Measurements from ENCODE around the gene KLHL5.

Gene KLHL5

DNA sequence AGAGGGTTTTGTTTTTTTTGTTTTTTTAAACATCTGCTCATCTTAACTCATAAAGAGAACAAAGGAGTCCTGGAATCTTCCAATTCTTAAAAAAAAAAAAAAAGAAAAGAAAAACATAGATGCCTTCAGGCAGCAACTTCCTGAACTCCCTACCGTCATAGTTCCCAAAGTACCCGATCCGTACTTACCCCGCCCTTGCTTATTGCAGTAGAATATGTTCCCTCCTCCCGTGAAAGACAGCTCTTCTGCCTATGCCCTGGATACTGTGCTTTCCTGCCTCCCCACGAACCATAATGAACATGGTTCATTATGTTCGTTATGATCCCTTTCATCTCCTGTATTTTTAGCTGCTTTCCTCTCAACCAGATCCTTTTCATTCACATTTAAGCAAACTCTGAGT lies 40.3 kb downstream of the KLHL5 start:
- 84 to 90% methylated on average over 6 to 7 of the region's 7 CpGs for WGBS, 2 experiments (ENCODE audit: insufficient coverage in 2 of 2)
- H3K36me3 ChIP-seq (ENCODE audit: control insufficient read depth, insufficient read depth, low read length), result peaks cover 59% of the 10 kb centered on the region

DNA sequence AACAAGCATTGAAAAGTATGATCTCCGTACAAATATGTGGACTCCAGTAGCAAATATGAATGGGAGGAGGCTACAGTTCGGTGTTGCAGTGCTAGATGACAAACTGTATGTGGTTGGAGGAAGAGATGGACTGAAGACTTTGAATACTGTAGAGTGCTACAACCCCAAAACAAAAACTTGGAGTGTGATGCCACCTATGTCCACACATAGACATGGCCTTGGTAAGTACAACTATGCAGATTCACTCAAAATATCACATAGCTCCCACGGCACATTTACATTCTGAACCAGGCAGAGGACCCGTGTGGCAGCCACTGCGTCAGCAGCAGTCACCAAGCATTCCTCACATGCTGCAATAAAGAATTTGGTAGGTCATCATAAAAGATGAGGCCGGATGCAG lies 41.3 kb downstream of the KLHL5 start:
- Histone ChIP-seq H3K9me3 (ENCODE audit: control insufficient read depth, low read length) (no peaks in the 10 kb centered on the region), H3K4me3 (ENCODE audit: extremely low read depth, insufficient read depth, low read length, poor library complexity, severe bottlenecking) (no peak overlapping the region), H3K4me1 (ENCODE audit: control insufficient read depth, insufficient read depth, low read length, poor library complexity, severe bottlenecking) (no peaks in the 10 kb centered on the region), H3K36me3 (ENCODE audit: control insufficient read depth, insufficient read depth, low read length) (peaks cover 57% of the 10 kb centered on the region), H3K27ac (ENCODE audit: low read depth, low read length, severe bottlenecking) (no peak overlapping the region)
- WGBS, 2 experiments (ENCODE audit: insufficient coverage in 2 of 2), result 87 to 93% methylated on average over 5 to 6 of the region's 6 CpGs

More for the DNA sequence above, 40.3 kb downstream of the KLHL5 start:
- Histone ChIP-seq H3K9me3 (ENCODE audit: control insufficient read depth, low read length) (no peaks in the 10 kb centered on the region), H3K4me1 (ENCODE audit: control insufficient read depth, insufficient read depth, low read length, poor library complexity, severe bottlenecking) (no peaks in the 10 kb centered on the region), H3K4me3 (ENCODE audit: extremely low read depth, insufficient read depth, low read length, poor library complexity, severe bottlenecking) (no peak overlapping the region), H3K27ac (ENCODE audit: low read depth, low read length, severe bottlenecking) (no peak overlapping the region)

DNA sequence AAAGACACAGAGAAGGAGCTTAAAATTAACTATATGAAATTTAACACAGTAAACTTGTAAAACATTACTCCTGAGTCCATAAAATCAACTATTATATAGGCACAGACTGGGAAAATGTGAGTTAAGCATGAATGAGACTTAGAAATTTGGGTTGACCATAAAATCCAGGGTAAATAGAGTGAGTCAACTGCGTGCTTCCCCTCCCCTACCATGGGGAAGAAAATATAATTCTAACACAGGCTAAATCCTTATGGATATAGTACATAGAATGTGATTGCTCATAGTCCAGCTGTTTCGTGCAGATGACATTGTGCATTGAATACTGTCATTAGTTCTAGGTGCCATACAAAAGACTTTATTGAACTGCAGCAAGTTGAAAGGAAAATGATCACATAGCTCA lies 42.2 kb downstream of the KLHL5 start:
- H3K9me3 ChIP-seq (ENCODE audit: control insufficient read depth, low read length), result no peaks in the 10 kb centered on the region
- H3K36me3 ChIP-seq (ENCODE audit: control insufficient read depth, insufficient read depth, low read length), result peaks cover 58% of the 10 kb centered on the region
- WGBS, 2 experiments (ENCODE audit: insufficient coverage in 2 of 2), result no CpG with 5 or more reads among the region's 2 CpGs
- no peaks in the 10 kb centered on the region for H3K4me1 ChIP-seq (ENCODE audit: control insufficient read depth, insufficient read depth, low read length, poor library complexity, severe bottlenecking)
- H3K27ac ChIP-seq (ENCODE audit: low read depth, low read length, severe bottlenecking), result no peak overlapping the region
- H3K4me3 ChIP-seq (ENCODE audit: extremely low read depth, insufficient read depth, low read length, poor library complexity, severe bottlenecking), result no peak overlapping the region

DNA sequence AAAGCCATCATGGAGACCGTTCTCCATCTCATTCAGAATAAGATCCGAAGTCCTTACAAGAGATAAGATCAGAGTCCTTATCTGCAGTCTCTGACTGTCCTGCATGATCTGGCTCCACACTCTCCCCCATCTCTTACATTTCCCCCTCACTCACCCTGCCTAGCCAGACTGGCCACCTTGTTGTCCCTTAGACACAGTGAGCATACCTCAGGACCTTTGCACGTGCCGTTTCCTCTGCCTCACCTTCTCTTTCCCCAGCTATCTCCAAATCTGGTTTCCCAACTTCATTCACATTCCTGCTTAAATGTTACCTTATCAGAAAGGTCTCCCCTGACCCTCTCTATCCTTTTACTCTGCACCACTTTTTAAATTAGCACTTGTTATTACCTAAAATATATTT lies 44.0 kb downstream of the KLHL5 start:
- Histone ChIP-seq H3K4me1 (ENCODE audit: control insufficient read depth, insufficient read depth, low read length, poor library complexity, severe bottlenecking) (no peaks in the 10 kb centered on the region), H3K27ac (ENCODE audit: low read depth, low read length, severe bottlenecking) (no peak overlapping the region), H3K36me3 (ENCODE audit: control insufficient read depth, insufficient read depth, low read length) (peaks cover 58% of the 10 kb centered on the region), H3K4me3 (ENCODE audit: extremely low read depth, insufficient read depth, low read length, poor library complexity, severe bottlenecking) (no peak overlapping the region), H3K9me3 (ENCODE audit: control insufficient read depth, low read length) (no peaks in the 10 kb centered on the region)
- 99% methylated on average over 4 of the region's 4 CpGs; no CpG with 5 or more reads in 1 of the 2 experiments for WGBS, 2 experiments (ENCODE audit: insufficient coverage in 2 of 2)

DNA sequence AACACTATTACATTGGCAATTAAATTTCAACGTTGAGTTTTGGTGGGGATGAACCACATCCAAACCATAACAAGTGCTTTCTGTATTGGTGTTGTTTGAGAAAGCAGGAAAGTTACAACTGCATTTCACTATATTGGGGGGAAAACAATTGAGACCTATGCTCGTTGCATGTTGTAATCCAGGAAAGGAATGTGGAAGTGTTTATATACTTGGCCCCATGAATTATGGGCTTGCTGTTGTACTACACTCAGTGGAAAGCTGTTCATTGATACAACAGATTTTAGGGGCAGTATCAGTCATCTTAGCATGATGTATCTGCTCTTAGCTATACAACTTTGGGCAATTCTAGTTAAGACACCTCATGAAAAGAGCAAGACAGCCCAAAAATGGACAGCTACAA lies 52.4 kb downstream of the KLHL5 start:
- Histone ChIP-seq H3K27ac (ENCODE audit: low read depth, low read length, severe bottlenecking) (no peak overlapping the region), H3K4me3 (ENCODE audit: extremely low read depth, insufficient read depth, low read length, poor library complexity, severe bottlenecking) (no peak overlapping the region), H3K4me1 (ENCODE audit: control insufficient read depth, insufficient read depth, low read length, poor library complexity, severe bottlenecking) (no peaks in the 10 kb centered on the region), H3K36me3 (ENCODE audit: control insufficient read depth, insufficient read depth, low read length) (peaks cover 72% of the 10 kb centered on the region), H3K9me3 (ENCODE audit: control insufficient read depth, low read length) (no peaks in the 10 kb centered on the region)
- WGBS, 2 experiments (ENCODE audit: insufficient coverage in 2 of 2), result 100% methylated on average over 1 of the region's 2 CpGs

DNA sequence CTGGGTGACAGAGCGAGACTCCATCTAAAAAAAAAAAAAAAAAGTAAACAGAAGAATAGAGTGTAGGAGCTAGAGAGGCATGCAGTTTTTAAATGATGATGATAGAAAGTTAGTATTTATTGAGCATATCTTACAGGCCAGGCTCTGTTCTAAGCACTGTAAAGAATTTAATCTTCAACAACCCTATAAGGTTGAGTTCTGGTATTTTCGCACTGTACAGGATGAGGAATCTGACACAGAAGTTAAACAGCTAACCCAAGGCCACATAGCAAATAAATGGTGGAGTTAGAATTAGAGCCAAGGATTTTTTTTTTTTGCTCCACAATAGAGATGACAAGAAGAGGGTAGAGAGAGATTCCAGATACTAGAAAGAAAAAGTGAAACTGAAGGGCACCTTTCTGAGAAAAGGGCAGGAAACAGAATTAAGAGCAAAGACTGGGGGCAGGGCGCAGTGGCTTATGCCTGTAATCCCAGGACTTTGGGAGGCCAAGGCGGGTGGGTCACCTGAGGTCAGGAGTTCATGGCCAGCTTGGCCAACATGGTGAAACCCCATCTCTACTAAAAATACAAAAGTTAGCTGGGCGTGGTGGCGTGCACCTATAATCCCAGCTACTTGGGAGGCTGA lies 56.1 kb downstream of the KLHL5 start:
- Histone ChIP-seq H3K4me1 (ENCODE audit: control insufficient read depth, insufficient read depth, low read length, poor library complexity, severe bottlenecking) (no peaks in the 10 kb centered on the region), H3K36me3 (ENCODE audit: control insufficient read depth, insufficient read depth, low read length) (peaks cover 76% of the 10 kb centered on the region), H3K27ac (ENCODE audit: low read depth, low read length, severe bottlenecking) (no peak overlapping the region), H3K9me3 (ENCODE audit: control insufficient read depth, low read length) (no peaks in the 10 kb centered on the region), H3K4me3 (ENCODE audit: extremely low read depth, insufficient read depth, low read length, poor library complexity, severe bottlenecking) (no peak overlapping the region)
- 96 to 100% methylated on average over 2 of the region's 6 CpGs for WGBS, 2 experiments (ENCODE audit: insufficient coverage in 2 of 2)

DNA sequence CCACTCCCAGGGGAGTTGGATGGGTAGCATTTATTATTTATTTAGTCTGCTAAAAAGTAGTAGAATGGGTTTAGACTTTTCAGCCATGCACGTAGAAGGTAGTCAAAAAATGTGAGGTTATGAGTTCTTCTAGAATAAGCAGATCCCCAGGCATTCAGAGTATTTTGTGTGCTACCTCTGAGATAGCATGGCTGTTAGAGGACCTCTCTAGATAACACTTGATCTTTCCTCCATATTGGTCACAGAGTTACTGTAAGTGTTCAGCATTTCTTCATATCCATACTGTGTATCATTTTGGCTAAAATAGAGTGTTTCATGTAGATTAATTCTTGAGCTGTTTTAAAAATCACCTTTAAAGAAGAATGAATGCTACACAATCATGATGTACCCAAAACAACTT lies 58.4 kb downstream of the KLHL5 start:
- Histone ChIP-seq H3K4me3 (ENCODE audit: extremely low read depth, insufficient read depth, low read length, poor library complexity, severe bottlenecking) (no peak overlapping the region), H3K9me3 (ENCODE audit: control insufficient read depth, low read length) (no peaks in the 10 kb centered on the region), H3K36me3 (ENCODE audit: control insufficient read depth, insufficient read depth, low read length) (peaks cover 60% of the 10 kb centered on the region), H3K27ac (ENCODE audit: low read depth, low read length, severe bottlenecking) (no peak overlapping the region), H3K4me1 (ENCODE audit: control insufficient read depth, insufficient read depth, low read length, poor library complexity, severe bottlenecking) (no peaks in the 10 kb centered on the region)
- WGBS, 2 experiments (ENCODE audit: insufficient coverage in 2 of 2), result 100% methylated on average over 1 of the region's 1 CpG; no CpG with 5 or more reads in 1 of the 2 experiments

DNA sequence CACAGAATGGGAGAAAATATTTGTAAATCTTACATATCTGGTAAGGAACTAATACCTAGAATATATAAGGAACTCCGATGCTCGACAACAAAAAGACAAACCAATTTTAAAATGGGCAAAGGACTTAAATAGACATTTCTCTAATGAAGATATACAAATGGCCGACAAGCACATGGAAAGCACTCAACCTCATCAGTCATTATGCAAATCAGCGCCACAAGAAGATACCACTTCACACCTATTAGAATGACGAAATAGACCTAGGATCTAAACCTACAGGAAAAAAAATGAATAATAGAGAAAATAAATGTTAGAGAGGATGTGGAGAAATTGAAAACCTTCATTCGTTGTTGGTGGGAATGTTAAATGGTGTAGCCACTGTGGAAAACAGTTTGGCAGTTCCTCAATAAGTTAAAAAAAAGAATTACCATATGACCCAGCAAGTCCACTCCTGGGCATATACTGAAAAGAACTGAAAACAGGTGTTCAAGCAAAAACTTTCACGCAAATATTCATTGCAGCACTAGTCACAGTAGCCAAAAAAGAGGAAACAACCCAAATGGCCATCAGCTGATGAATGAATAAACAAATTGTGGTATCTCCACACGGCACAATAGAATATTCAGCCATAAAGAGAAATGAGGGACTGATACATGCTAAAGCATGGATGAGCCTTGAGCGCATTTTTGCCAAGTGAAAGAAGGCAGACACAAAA lies 63.0 kb downstream of the KLHL5 start:
- Histone ChIP-seq H3K9me3 (ENCODE audit: control insufficient read depth, low read length) (no peaks in the 10 kb centered on the region), H3K36me3 (ENCODE audit: control insufficient read depth, insufficient read depth, low read length) (peaks cover 28% of the 10 kb centered on the region), H3K4me3 (ENCODE audit: extremely low read depth, insufficient read depth, low read length, poor library complexity, severe bottlenecking) (no peak overlapping the region), H3K27ac (ENCODE audit: low read depth, low read length, severe bottlenecking) (no peak overlapping the region), H3K4me1 (ENCODE audit: control insufficient read depth, insufficient read depth, low read length, poor library complexity, severe bottlenecking) (no peaks in the 10 kb centered on the region)
- WGBS, 2 experiments (ENCODE audit: insufficient coverage in 2 of 2), result 93 to 95% methylated on average over 4 of the region's 9 CpGs

DNA sequence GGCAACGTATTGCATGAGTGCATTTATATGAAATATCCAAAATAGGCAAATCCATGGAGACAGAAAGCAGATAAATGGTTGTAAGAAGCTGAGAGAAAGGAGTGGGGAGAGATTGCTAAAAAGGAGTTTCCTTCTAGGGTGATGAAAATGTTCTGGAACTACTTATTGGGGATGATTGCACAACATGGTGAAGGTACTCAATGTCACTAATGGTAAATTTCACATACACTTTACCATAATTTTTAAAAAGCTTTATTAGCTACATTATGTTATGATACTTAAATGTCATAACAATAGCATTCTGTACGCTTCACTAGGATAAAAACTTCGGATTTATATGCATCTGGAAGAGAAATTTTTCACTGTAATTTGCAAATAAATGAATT lies 63.6 kb downstream of the KLHL5 start:
- Histone ChIP-seq H3K36me3 (ENCODE audit: control insufficient read depth, insufficient read depth, low read length) (peaks cover 23% of the 10 kb centered on the region), H3K4me1 (ENCODE audit: control insufficient read depth, insufficient read depth, low read length, poor library complexity, severe bottlenecking) (no peaks in the 10 kb centered on the region), H3K27ac (ENCODE audit: low read depth, low read length, severe bottlenecking) (no peak overlapping the region), H3K4me3 (ENCODE audit: extremely low read depth, insufficient read depth, low read length, poor library complexity, severe bottlenecking) (no peak overlapping the region), H3K9me3 (ENCODE audit: control insufficient read depth, low read length) (no peaks in the 10 kb centered on the region)
- WGBS, 2 experiments (ENCODE audit: insufficient coverage in 2 of 2), result 88 to 100% methylated on average over 1 of the region's 3 CpGs

DNA sequence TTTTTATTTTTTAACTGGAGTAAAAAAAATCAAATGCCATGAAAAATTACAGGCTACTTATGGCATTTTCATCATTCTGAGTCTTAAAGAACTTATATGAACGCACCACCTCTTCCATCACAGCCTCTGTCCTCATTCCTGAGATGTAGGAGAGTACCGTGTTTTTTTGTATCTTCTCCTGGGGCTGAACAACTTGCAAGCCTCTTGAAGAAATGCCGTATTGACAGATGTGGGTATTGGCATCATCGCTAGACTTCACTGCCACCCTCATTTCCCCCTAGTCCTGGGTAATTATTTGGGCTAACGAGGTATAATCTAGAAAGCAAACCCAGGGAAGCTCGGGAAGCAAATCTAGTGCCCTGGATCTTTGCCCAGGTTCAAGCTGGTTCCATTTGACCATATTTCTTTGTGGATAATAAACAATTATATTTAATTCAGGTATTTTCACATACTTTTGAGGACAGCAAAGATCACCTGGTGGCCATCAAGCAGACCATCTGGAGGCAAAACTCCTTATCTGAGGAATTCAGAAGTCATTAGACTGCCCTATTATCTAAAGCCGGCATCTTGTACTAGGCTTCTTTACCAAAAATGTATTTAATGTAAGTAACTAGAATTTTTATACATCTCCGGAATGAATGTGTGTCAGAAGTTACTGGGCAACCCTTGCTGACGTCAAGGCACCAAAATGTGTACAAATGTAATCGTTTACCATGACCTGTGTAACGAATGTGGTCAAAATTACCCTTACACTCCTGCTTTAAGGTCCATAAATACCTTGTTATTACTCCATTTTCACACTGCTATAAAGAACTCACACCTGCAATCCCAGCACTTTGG lies 64.4 kb downstream of the KLHL5 start:
- Histone ChIP-seq H3K4me3 (ENCODE audit: extremely low read depth, insufficient read depth, low read length, poor library complexity, severe bottlenecking) (no peak overlapping the region), H3K36me3 (ENCODE audit: control insufficient read depth, insufficient read depth, low read length) (peaks cover 16% of the 10 kb centered on the region), H3K4me1 (ENCODE audit: control insufficient read depth, insufficient read depth, low read length, poor library complexity, severe bottlenecking) (no peaks in the 10 kb centered on the region), H3K27ac (ENCODE audit: low read depth, low read length, severe bottlenecking) (no peak overlapping the region), H3K9me3 (ENCODE audit: control insufficient read depth, low read length) (no peaks in the 10 kb centered on the region)
- WGBS, 2 experiments (ENCODE audit: insufficient coverage in 2 of 2), result 85 to 100% methylated on average over 4 to 5 of the region's 11 CpGs

All from mesodermal cell (in vitro differentiated cells).